Loucy (cell line): Measurements from ENCODE around the gene C16orf95.

Source experiments
- CTCF ChIP-seq: fragments of 200-600 bp; sonication (generic); conservative IDR thresholded peaks from 2 replicates; pipeline ENCODE4 v1.5.1; 2014; ENCODE audit warnings: mild to moderate bottlenecking, antibody characterized with exemption, low read length
- EZH2phosphoT487 ChIP-seq: fragments of 200-600 bp; IDR thresholded peaks from 2 replicates; pipeline ENCODE4 v1.6.1; 2018; ENCODE audit warnings: antibody characterized with exemption, mild to moderate bottlenecking, moderate library complexity, borderline replicate concordance

GRCh38 chr16:87311387-87311786 is 5.8 kb downstream of the C16orf95 start:
- TF ChIP-seq CTCF: no peak
- no peak for TF ChIP-seq EZH2phosphoT487
